Liver (tissue), 9 donors: ENCODE measurements around the gene HCN2. TPM values are rescaled to one million over a fixed set of nuclear protein-coding genes. Genes with fewer than 3 reads are reported as not detected.

Experiments used
- DNase-seq: peaks from one replicate; pipeline ENCODE4 v3.0.0-alpha.2; 2017; ENCODE audit warnings: low spot score
- H3K27ac ChIP-seq, 2 donors: one replicate each; pipeline ENCODE4 v1.7.0; 2013; ENCODE audit warnings: inconsistent platforms in 2 of 2, low read length in 2 of 2, control low read depth in 1 of 2, low read depth in 1 of 2, mild to moderate bottlenecking in 1 of 2
- H3K27me3 ChIP-seq, 4 donors: one replicate each; pipeline versions ENCODE4 v1.6.1 to v1.7.0; 2013; ENCODE audit warnings: low read length in 3 of 4, inconsistent platforms in 1 of 4, mild to moderate bottlenecking in 1 of 4, moderate library complexity in 1 of 4; ENCODE audit not compliant: control insufficient read depth in 4 of 4, insufficient read depth in 4 of 4
- H3K36me3 ChIP-seq, 4 donors: one replicate each; pipeline versions ENCODE4 v1.6.1 to v1.7.0; 2013; ENCODE audit warnings: low read length in 3 of 4, mild to moderate bottlenecking in 3 of 4, low read depth in 1 of 4, moderate library complexity in 1 of 4; ENCODE audit not compliant: control insufficient read depth in 4 of 4, insufficient read depth in 3 of 4
- H3K4me1 ChIP-seq, 4 donors: one replicate each; pipeline versions ENCODE4 v1.6.1 to v1.7.0; 2013; ENCODE audit warnings: low read length in 3 of 4, mild to moderate bottlenecking in 3 of 4, moderate library complexity in 1 of 4; ENCODE audit not compliant: control insufficient read depth in 4 of 4, insufficient read depth in 4 of 4
- H3K4me3 ChIP-seq, 3 donors: one replicate each; pipeline versions ENCODE4 v1.6.1 to v1.7.0; 2013; ENCODE audit warnings: low read length in 3 of 3, control low read depth in 1 of 3, low read depth in 1 of 3, mild to moderate bottlenecking in 1 of 3
- H3K9ac ChIP-seq, 2 donors: one replicate each; pipeline ENCODE4 v1.7.0; 2013; ENCODE audit warnings: low read length in 2 of 2, mild to moderate bottlenecking in 2 of 2, moderate library complexity in 2 of 2, control low read depth in 1 of 2, low read depth in 1 of 2
- H3K9me3 ChIP-seq, 4 donors: one replicate each; pipeline versions ENCODE4 v1.6.1 to v1.7.0; 2013; ENCODE audit warnings: low read length in 3 of 4; ENCODE audit not compliant: control insufficient read depth in 4 of 4
- FOXA1 ChIP-seq: IDR thresholded peaks from 2 replicates; pipeline ENCODE4 v1.6.1; 2016; ENCODE audit warnings: antibody characterized with exemption
- FOXA2 ChIP-seq: IDR thresholded peaks from 2 replicates; pipeline ENCODE4 v1.6.1; 2016; ENCODE audit warnings: antibody characterized with exemption
- GABPA ChIP-seq, 2 donors: IDR thresholded peaks in 1 of 2; conservative IDR thresholded peaks in 1 of 2; 2 replicates each; pipeline ENCODE4 v1.6.1; 2016; ENCODE audit warnings: antibody characterized with exemption in 2 of 2, mild to moderate bottlenecking in 1 of 2, moderate library complexity in 1 of 2
- HNF4A ChIP-seq, 2 donors: conservative IDR thresholded peaks; 2 replicates each; pipeline ENCODE4 v1.6.1; 2016; ENCODE audit warnings: antibody characterized with exemption in 2 of 2, mild to moderate bottlenecking in 2 of 2
- JUND ChIP-seq, 2 donors: IDR thresholded peaks; 2 replicates each; pipeline ENCODE4 v1.6.1; 2016; ENCODE audit warnings: antibody characterized with exemption in 2 of 2
- NR2F2 ChIP-seq: IDR thresholded peaks from 2 replicates; pipeline ENCODE4 v1.6.1; 2016; ENCODE audit warnings: antibody characterized with exemption
- RXRA ChIP-seq, 2 donors: IDR thresholded peaks; 2 replicates each; pipeline ENCODE4 v1.6.1; 2017 to 2018; ENCODE audit warnings: antibody characterized with exemption in 2 of 2, mild to moderate bottlenecking in 1 of 2
- SP1 ChIP-seq: IDR thresholded peaks from 2 replicates; pipeline ENCODE4 v1.6.1; 2018; ENCODE audit warnings: antibody characterized with exemption, mild to moderate bottlenecking
- TAF1 ChIP-seq: conservative IDR thresholded peaks from 2 replicates; pipeline ENCODE4 v1.6.1; 2016; ENCODE audit warnings: antibody characterized with exemption, mild to moderate bottlenecking
- YY1 ChIP-seq: IDR thresholded peaks from 2 replicates; pipeline ENCODE4 v1.6.1; 2016; ENCODE audit warnings: antibody characterized with exemption, mild to moderate bottlenecking
- whole genome bisulfite sequencing: extraction: QIAGEN DNeasy Blood & Tissue Kit; methylation state at CpG from one replicate; pipeline ENCODE4 v1.1.7; 2013; 5-methylcytosine and 5-hydroxymethylcytosine counted together
- polyA plus RNA-seq, 2 donors: library from polyadenylated mRNA; stranded (reverse) in 1 of 2; unstranded in 1 of 2; fragments of 200-250 nt in 1 of 2; fragments of >200 nt in 1 of 2; fragmentation: Nextera tagmentation in 1 of 2; extraction: Ambion mirVana in 1 of 2; gene quantifications; one replicate each; pipeline versions ENCODE4 v1.2.1 to v1.2.3, GENCODE V29; 2013 to 2015
- total RNA-seq, 2 donors: library from RNA; depleted of rRNA; stranded (reverse); fragments of >200 nt; gene quantifications; one replicate each; pipeline ENCODE4 v1.2.3, GENCODE V29; 2014
- TF ChIP-seq, protein P1 (sequence below): IDR thresholded peaks from 2 replicates; pipeline ENCODE4 v1.6.1; 2016; ENCODE audit warnings: antibody characterized with exemption
- TF ChIP-seq, protein P2 (sequence below): IDR thresholded peaks from 2 replicates; pipeline ENCODE4 v1.6.1; 2016; ENCODE audit warnings: antibody characterized with exemption
- TF ChIP-seq, protein P3 (sequence below): IDR thresholded peaks from 2 replicates; pipeline ENCODE4 v1.6.1; 2016; ENCODE audit warnings: antibody characterized with exemption, mild to moderate bottlenecking
- TF ChIP-seq, protein P4 (sequence below): IDR thresholded peaks from 2 replicates; pipeline ENCODE4 v1.6.1; 2016; ENCODE audit warnings: antibody characterized with exemption
- donor health status: healthy.
- donor health status: healthy.
- donor health status: healthy.
- donor health status: healthy.
- donor health status: healthy.

Gene HCN2
- total and polyA plus RNA-seq, 4 donors: 0.05 to 0.17 (median 0.13) TPM; not detected in 1

DNA sequence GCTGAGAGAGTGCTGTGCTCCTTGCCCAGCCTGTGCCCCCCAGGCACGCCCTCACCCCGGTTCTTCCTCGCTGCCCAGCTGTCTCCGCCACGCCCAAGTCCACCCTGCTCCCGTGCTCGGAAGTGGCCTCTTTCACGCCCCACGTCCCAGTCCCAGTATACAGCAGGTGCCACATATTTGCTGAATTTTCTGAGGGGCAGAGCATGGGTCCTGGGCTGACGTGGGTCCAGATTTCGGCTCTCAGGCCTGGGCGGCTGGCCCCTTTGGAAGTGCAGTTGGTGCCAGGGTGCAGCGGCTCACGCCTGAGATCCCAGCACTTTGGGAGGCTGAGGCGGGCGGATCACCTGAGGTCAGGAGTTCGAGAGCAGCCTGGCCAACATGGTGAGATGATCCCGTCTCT, 3.4 kb downstream of the HCN2 start:
- H3K27ac ChIP-seq: no peak overlapping the region
- 83% methylated on average over 18 of the region's 18 CpGs for WGBS
- TF ChIP-seq, protein P1, sequence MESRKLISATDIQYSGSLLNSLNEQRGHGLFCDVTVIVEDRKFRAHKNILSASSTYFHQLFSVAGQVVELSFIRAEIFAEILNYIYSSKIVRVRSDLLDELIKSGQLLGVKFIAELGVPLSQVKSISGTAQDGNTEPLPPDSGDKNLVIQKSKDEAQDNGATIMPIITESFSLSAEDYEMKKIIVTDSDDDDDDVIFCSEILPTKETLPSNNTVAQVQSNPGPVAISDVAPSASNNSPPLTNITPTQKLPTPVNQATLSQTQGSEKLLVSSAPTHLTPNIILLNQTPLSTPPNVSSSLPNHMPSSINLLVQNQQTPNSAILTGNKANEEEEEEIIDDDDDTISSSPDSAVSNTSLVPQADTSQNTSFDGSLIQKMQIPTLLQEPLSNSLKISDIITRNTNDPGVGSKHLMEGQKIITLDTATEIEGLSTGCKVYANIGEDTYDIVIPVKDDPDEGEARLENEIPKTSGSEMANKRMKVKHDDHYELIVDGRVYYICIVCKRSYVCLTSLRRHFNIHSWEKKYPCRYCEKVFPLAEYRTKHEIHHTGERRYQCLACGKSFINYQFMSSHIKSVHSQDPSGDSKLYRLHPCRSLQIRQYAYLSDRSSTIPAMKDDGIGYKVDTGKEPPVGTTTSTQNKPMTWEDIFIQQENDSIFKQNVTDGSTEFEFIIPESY: no peak
- TF ChIP-seq HNF4A (conservative IDR thresholded peaks at IDR 0.05): no peak
- no peak for TF ChIP-seq FOXA1
- peaks cover 0 to 5% (median 2%) of the 10 kb centered on the region in 4 donors for H3K4me1 ChIP-seq
- H3K9me3 ChIP-seq: no peaks in the 10 kb centered on the region
- DNase-seq: no peak
- no peak overlapping the region for H3K4me3 ChIP-seq
- H3K36me3 ChIP-seq: no peaks in the 10 kb centered on the region
- no peak overlapping the region for H3K9ac ChIP-seq
- H3K27me3 ChIP-seq: peaks cover 0 to 15% (median 2%) of the 10 kb centered on the region in 4 donors

DNA sequence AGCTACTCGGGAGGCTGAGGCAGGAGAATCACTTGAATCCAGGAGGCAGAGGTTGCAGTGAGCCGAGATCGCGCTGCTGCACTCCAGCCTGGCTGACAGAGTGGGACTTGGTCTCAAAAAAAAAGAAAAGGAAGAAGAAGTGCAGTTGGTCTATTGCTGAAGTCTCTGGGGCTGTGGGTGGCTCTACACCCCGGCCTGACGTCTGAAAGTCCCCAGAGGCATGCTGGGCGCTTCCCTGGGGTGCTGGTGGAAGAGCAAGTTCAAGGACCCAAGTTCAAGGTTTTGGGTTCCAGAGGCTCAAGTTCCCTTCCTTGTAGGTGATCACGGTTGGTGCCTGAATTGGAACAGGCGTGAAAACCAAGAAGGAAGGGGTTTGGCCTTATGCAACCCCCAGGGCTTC, 3.8 kb downstream of the HCN2 start:
- Histone ChIP-seq H3K27me3 (peaks cover 0 to 15% (median 2%) of the 10 kb centered on the region in 4 donors), H3K4me3 (no peak overlapping the region), H3K9ac (no peak overlapping the region), H3K36me3 (no peaks in the 10 kb centered on the region), H3K4me1 (peaks cover 0 to 4% (median 2%) of the 10 kb centered on the region in 4 donors), H3K9me3 (no peaks in the 10 kb centered on the region), H3K27ac (no peak overlapping the region)
- TF ChIP-seq, protein P2, sequence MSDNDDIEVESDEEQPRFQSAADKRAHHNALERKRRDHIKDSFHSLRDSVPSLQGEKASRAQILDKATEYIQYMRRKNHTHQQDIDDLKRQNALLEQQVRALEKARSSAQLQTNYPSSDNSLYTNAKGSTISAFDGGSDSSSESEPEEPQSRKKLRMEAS: no peak
- TF ChIP-seq, protein P3, sequence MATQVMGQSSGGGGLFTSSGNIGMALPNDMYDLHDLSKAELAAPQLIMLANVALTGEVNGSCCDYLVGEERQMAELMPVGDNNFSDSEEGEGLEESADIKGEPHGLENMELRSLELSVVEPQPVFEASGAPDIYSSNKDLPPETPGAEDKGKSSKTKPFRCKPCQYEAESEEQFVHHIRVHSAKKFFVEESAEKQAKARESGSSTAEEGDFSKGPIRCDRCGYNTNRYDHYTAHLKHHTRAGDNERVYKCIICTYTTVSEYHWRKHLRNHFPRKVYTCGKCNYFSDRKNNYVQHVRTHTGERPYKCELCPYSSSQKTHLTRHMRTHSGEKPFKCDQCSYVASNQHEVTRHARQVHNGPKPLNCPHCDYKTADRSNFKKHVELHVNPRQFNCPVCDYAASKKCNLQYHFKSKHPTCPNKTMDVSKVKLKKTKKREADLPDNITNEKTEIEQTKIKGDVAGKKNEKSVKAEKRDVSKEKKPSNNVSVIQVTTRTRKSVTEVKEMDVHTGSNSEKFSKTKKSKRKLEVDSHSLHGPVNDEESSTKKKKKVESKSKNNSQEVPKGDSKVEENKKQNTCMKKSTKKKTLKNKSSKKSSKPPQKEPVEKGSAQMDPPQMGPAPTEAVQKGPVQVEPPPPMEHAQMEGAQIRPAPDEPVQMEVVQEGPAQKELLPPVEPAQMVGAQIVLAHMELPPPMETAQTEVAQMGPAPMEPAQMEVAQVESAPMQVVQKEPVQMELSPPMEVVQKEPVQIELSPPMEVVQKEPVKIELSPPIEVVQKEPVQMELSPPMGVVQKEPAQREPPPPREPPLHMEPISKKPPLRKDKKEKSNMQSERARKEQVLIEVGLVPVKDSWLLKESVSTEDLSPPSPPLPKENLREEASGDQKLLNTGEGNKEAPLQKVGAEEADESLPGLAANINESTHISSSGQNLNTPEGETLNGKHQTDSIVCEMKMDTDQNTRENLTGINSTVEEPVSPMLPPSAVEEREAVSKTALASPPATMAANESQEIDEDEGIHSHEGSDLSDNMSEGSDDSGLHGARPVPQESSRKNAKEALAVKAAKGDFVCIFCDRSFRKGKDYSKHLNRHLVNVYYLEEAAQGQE: no peak
- no peak for DNase-seq
- WGBS: 62% methylated on average over 9 of the region's 9 CpGs

DNA sequence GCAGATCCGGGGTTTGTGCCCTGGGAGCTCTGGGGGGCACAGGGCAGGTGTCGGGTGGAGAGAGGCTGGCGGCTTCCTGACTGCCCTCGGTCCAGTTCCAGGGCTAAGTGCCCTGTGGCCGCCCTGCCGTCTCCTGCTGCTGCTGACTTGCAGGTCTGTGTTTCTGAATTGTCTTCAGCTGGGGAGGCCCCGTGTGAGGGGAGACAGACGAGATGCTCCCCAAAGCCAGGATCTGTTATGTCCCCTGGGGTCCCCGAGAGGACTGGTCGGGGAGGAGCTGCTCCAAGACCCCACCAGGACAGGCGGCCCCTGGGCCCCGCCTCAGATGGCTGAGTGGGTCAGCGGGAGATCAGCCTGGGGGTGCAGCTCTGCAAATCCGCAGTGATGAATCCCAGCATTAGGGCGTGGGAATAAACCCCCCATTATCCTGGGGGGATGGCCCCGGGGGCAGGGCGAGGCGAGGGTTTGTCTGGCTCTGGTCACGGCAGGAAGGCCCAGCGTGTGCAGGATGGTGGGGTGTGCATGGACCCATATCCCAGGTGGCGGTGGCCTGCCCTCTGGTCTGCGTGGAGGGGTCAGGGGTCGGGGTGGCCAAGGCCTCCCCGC, 4.7 kb downstream of the HCN2 start:
- no peak overlapping the region for H3K9ac ChIP-seq
- H3K27me3 ChIP-seq: peaks cover 0 to 15% (median 0%) of the 10 kb centered on the region in 4 donors
- TF ChIP-seq HNF4A (conservative IDR thresholded peaks at IDR 0.05): no peak
- no peak for TF ChIP-seq YY1
- TF ChIP-seq, protein P4, sequence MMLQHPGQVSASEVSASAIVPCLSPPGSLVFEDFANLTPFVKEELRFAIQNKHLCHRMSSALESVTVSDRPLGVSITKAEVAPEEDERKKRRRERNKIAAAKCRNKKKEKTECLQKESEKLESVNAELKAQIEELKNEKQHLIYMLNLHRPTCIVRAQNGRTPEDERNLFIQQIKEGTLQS: no peak
- no peak for TF ChIP-seq JUND (IDR thresholded peaks at IDR 0.05)
- TF ChIP-seq FOXA2: no peak
- TF ChIP-seq TAF1: no peak
- no peak for TF ChIP-seq NR2F2
- TF ChIP-seq, protein P3: no peak
- no peak for TF ChIP-seq GABPA (IDR thresholded peaks at IDR 0.05 in 1 of 2, conservative IDR thresholded peaks at IDR 0.05 in 1 of 2)
- TF ChIP-seq, protein P1: no peak
- TF ChIP-seq RXRA (IDR thresholded peaks at IDR 0.05): no peak
- TF ChIP-seq SP1: no peak
- TF ChIP-seq, protein P2: no peak
- no peak for TF ChIP-seq FOXA1
- WGBS: 74% methylated on average over 24 of the region's 24 CpGs
- peaks cover 0 to 2% (median under 1%) of the 10 kb centered on the region in 4 donors for H3K4me1 ChIP-seq
- no peak for DNase-seq
- H3K27ac ChIP-seq: no peak overlapping the region
- H3K9me3 ChIP-seq: no peaks in the 10 kb centered on the region
- H3K4me3 ChIP-seq: no peak overlapping the region
- H3K36me3 ChIP-seq: no peaks in the 10 kb centered on the region
